SW480 (cell line): ENCODE data around the gene KCNK4.

Experiments
- DNase-seq: peaks from one replicate; pipeline ENCODE4 v3.0.0-alpha.2; 2016; ENCODE audit warnings: low spot score

KCNK4 gene

DNA sequence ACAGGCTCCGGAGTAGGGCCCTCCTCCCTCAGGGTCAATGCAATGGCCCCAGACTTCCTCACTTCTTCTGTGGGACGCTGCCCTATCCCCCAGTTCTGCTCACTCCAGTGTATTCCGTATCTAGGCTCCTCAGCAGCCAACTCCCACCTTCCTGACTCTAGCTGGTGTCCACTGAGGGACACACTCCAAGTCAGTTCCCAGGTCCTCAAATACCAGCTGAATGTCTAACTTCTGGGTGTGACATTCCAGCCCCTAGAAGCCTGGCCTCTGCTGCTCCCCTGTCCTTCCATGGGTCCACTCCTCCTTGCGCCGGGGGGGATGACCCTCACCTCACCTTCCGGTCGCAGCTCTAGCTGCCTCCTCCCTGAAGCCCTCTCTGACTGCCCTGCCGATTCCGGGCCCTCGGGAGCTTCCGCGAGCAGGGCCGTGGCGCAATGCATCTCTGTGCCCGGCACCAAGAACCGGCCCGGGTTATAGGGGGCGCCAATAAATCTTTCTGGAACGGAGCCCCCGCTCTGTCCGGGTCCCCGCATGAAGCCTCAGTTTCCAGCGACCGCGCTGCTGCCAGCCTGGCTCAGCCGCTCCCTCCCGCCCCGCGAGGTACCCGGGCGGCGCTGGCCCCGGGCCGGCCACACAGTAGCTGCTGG is 22.1 kb upstream of the KCNK4 start:
- peak; percentile 78 for DNase-seq

DNA sequence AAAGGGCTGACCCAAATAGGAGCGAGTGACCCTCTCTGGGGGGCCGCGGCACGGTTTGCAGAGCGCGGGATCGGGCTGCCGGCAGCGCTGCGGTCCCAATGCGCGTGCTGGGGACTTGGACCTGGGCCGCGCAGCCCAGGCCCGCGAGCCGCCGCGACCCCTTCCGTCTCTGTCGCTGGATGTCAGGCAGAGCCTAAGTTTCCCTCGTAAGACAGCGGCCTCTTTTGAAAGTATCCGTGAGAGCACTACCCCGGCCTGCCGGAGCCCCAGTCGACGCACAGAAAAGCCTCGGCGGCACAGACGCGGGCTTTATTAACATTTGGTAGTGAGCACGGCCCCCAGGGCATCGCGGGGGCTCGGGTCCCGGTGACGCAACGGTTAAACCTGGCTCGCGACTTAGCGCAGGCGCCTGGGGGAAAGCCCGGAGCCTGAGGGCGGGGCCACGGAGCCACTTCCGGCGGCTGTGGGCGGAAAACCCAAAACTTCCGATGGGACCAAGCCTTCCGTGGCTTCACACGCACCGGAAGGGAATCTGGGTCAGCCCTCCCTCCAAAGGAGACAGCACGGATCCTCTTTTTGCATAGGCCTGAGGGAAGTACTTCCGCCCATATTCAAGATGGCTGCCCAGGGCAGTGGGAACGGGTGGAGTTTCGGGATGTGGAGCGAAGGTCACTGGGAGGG is 21.4 kb upstream of the KCNK4 start:
- peak; percentile 100 for DNase-seq

GRCh38 chr11:64275031-64275800 is 15.9 kb upstream of the KCNK4 start:
- no peak for DNase-seq

- DNase-seq = no peak
These were observed 15.3 kb upstream of the KCNK4 start for GRCh38 chr11:64275841-64276240.

GRCh38 chr11:64276653-64277431 is 14.3 kb upstream of the KCNK4 start:
- peak; percentile 93 for DNase-seq

DNA sequence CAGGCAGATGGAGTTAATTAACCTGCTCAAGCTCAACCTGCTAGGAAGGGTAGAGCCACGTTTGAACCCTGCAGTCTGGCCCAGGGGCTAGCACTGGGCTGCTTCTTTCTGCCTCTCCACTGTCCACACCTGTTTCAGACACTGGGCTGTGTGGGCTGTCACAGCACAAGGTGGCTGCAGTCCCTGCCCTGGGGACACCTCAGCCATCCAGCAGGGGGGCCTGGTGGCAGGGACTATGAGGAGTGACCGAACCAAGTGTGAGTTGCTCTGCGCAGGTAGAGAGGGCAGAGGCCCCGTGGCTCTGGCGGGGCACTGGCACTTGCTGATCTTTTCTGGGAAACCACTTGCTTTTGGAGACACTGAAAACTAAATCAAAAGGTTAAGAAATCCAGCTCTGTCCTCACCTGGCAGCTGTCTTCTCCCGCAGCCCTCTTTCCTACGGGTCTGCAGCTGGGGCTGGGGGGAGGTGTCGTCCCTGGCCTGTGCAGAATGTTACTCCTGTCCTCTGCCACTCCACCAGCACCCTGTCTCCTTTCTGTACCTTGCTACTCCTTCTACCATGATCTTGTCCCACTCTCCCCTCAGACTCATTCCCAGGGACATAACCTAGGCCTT is 12.4 kb upstream of the KCNK4 start:
- DNase-seq = no peak

DNA sequence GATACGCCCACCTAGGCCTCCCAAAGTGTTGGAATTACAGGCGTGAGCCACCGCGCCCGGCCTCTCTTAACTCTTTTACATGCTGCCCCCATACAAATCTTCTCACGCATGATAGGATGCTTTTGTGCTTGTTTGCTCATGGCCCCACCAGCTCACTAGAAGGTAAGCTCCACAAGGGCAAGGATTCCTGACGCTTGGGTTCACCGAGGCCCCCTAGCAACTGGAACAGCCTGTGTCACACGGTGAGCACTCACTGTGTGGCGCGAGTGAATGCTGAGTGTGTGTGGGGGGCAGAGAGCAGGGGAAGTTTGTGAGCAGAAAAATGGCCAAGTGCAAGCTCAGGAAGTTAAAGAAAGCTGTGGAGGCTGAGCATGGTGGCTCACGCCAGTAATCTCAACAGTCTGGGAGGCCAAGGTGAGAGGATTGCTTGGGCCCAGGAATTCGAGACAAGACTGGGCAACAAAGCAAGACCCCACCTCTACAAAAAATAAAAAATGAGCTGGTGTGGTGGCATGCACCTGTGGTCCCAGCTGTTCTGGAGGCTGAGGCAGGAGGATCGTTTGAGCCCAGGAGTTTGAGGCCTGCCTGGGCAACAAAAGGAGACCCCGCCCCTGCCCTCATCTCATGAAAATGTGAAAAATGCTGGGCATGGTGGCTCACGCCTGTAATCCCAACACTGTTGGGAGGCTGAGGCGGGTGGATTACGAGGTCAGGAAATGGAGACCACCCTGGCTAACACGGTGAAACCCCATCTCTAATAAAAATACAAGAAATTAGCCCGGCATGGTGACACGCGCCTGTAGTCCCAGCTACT is 8.9 kb upstream of the KCNK4 start:
- no peak for DNase-seq

GRCh38 chr11:64283092-64283491 is 8.0 kb upstream of the KCNK4 start:
- DNase-seq = no peak

DNA sequence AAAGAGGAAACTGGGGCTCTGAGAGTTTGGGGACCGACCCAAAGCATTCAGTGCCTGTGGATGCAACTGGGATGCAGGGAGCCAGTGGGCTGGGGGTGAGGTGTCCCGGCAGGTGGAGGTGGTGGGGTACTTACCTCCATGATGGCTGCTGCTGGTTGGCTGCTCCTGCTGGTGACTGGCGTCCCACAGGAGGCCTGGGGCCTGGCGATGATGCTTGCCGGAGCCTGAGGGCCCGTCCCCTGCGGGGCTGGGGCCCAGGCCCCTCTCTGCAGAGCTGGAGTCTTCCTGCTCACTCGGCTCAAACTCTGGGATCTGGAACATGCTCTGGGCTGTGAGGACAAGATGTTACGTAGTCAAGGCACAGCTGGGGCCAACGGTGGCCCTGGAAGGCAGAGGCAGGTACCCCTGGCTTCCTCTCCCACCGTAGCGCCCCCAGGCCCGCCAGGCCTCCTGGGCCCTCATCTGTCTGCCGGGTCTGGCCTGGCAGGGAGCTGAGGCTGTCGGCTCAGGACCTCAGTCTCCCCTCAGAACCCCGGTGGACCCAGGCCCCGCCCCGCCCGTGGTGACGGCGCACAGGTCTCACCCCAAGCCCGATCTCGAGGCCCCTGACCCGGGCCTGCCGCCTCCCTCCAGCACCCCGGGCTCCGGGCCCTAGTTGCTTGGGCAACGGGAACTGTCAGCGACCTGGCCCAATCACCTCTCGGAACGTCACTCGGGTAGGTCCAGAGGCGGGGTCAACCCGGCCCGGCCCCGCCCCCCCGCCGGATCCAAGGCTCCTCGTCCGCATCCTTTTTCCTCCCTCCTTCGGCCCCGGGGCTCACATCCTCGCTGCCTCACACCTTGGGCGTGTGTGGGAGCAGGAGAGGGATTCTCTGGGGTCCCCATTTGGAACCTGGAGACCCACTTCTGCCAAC is 6.8 kb upstream of the KCNK4 start, which contains the start of gene BAD:
BAD (minus strand) TSS at position 618 of the 914 bp plus-strand sequence; CDS start at position 321, 297 bp downstream.
- peak; percentile 89 for DNase-seq

- peak; percentile 63 for DNase-seq
These were observed 5.9 kb upstream of the KCNK4 start, which contains the start of gene GPR137 for GRCh38 chr11:64284962-64285884. GPR137 (plus strand) TSS chr11:64285848; CDS start chr11:64286525, 677 bp downstream.

- peak; percentile 77 for DNase-seq
These were observed 5.0 kb upstream of the KCNK4 start for GRCh38 chr11:64285885-64286800.

DNA sequence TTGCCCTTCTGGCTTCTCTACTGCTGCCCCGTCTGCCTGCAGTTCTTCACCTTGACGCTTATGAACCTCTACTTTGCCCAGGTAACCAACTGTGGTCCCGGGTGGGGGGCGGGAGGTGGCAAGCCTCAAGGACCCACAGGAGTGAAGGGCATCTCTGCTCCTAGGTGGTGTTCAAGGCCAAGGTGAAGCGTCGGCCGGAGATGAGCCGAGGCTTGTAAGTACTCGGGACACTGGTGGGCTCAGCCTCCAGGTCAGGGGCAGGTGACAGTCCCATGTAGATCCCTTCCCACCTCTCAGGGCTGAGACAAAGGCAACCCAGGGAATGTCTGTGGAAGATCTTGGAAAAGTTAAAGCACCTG is 4.3 kb upstream of the KCNK4 start:
- no peak for DNase-seq

- no peak for DNase-seq
These were observed 3.3 kb upstream of the KCNK4 start for GRCh38 chr11:64287676-64288352.

GRCh38 chr11:64288353-64288750 is 2.8 kb upstream of the KCNK4 start:
- no peak for DNase-seq

- DNase-seq = no peak
These were observed 2.0 kb upstream of the KCNK4 start for GRCh38 chr11:64289002-64289564.
